Hematopoietic multipotent progenitor cell treated with erythropoietin and hydrocortisone succinate and interleukin-3 and kit ligand, for 17 days (in vitro differentiated cells): ENCODE measurements around the gene SETD7.

Source experiments
- DNase-seq: peaks from one replicate; pipeline ENCODE4 v3.0.0-alpha.2; 2015; ENCODE audit warnings: low spot score

SETD7 gene

DNA sequence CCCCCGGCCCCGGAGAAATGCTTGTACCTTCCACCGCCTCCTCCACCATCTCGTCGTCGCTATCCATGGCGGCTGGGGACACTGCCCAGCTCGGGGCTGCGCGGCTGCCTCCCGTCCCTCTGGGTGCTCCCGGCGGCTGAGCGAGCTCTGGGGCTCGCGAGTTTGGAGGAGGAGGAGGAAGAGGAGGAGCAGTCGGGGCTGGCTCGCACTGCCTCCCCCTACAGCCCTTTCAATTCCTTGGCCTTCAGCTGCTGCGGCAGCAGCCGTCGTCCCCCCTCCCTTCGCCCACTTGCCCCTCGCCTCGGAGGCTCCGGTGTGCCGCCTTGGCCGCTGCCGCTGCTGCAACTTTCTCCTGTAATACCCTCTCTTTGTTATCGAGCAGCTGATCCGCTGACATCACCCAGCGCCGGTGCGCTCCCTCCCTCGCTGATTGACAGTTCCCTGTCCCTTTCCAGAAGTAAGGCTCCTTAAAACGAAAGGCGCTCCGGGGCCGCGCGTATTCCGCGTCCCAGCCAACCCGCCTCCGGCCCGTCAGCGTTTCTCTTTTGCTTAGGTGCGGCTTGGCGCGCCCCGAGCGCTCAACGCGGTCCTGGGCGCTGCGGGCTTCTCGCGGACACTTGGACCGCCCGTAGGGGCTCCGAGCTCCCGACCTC is at the start of gene SETD7:
Gene SETD7, minus strand, starts transcription at position 149 of the 653 bp plus-strand sequence. Its CDS starts 82 bp downstream, at position 67.
- DNase-seq, result no peak

DNA sequence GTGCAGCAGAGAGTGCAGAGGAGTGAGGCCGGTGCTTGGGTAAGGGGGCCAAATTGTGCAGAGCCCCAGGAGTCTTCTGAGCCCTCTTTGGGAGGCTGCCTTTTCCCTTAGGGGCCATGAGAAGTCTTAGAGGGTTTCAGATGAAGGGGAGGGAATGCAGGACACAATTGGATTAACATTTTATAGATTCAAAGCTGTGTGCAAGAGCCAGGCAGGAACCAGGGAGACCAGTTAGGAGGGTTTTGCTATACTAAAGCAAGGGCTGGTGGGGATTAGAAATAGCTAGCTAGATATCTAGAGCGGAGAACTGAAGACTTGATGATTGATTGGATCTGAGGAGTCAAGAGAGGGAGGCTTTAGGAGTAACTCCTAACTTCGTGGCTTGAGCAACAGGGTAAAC is 49.5 kb upstream of the SETD7 start:
- no peak for DNase-seq

GRCh38 chr4:139603576-139604410 is 47.8 kb upstream of the SETD7 start:
- peak; percentile 30 for DNase-seq

GRCh38 chr4:139602776-139603360 is 46.8 kb upstream of the SETD7 start:
- no peak for DNase-seq

- DNase-seq, result no peak
These were observed 44.6 kb upstream of the SETD7 start for GRCh38 chr4:139600662-139601061.

DNA sequence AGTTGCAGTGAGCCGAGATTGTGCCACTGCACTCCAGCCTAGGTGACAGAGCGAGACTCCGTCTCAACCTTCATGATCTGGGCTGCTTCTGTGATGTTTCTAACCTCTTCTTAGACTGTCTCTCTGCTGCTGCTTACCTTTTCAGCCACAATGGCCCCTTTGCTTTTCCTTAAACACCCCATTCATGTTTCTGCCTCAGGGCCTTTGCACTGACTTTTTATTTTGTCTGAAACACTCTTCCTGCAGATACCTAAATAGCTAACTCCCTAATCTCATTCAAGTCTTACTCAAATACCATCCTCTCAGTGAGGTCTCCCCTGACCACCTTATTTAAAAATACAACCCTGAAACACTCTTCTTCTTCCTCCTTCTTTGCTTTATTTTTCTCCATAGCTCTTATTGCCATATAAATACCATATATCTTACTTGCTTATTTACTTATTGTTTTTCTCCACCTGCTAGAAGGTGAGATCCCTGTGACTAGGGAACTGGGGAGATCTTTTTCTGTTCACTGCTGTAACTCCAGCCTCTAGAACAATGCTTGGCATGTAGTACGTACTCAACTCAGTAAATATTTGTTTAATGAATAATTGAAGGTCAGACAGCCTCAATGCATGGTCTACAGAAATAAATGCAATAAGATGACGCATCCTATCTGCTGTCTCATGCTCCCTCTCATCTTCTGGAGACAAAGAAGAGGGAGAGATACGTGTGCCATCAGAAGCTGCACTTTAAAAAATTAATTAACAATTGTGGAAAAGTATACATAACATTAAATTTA is 43.8 kb upstream of the SETD7 start:
- no peak for DNase-seq

DNA sequence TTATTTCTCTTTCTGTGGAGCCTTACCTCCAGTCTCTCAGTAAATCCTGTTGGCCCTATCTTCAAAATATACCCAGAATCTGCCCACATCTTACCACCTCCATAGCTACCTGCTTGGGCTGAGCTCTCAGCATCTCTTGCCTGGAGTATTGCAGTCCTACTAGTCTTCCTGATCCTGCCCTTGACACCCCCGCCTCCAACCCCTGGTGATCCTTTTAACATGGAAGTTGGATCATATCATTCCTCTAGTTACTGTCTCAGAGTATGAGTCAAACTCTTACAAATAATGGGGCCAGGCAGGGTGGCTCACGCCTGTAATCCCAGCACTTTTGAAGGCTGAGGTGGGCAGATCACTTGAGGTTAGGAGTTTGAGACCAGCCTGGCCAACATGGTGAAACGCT is 43.1 kb upstream of the SETD7 start:
- no peak for DNase-seq

DNA sequence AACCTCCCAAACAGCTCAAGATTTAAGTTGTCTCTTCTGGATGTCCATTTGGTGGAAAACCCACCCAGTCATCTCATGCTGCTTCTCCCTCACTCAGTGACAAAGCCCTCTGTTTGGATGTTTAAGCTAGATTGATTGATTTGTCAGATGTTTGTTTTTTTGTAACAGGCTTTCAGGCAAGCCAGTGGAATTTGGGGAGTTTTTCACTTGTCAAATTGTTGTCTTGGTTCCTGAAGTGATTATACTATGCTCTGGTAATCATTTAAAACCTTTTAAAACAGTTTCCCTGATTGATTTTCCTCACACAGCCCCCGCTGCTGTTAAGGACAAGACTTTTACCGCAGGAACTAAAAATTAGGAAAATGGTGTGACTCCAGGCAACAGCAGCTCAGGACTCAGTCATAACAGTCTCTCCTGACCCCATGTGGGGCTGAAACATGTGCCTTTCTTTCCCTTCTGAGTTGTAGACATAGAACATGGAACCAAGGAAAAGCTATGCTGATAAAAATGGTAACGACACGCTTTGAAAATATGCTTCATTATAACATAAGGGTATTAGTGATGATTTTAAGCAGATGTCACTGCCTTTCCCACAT is 40.8 kb upstream of the SETD7 start:
- no peak for DNase-seq

DNA sequence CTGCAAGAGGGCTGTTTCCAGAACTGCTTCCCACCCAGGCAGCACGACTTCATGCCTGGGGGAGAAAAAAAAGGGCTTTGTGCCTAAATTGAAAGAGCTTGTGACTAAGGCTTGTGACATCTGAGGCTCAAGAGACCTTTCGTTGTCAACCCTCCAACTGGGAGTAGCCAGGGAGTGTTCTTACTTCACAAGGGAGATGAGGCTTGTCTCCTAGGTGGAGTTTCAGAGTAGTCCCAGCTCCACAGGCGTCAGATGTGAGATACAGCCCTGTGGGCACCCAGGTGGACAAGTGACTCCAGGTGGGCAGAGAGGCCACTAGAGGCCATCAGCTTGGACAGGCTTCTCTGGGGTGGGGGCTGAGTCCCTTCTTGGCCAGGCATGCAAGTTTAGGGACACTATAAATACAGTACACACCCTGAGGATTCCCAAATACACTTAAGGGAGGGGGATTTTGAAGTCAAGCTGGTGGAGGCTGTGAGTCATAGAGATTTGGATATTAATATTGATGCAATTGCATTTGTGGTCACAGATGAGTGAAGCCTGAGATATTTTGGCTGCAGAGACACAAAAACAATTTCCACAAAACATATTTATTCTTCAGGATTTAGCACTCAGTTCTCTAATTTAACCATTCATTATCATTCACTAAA is 40.1 kb upstream of the SETD7 start:
- DNase-seq, result no peak

DNA sequence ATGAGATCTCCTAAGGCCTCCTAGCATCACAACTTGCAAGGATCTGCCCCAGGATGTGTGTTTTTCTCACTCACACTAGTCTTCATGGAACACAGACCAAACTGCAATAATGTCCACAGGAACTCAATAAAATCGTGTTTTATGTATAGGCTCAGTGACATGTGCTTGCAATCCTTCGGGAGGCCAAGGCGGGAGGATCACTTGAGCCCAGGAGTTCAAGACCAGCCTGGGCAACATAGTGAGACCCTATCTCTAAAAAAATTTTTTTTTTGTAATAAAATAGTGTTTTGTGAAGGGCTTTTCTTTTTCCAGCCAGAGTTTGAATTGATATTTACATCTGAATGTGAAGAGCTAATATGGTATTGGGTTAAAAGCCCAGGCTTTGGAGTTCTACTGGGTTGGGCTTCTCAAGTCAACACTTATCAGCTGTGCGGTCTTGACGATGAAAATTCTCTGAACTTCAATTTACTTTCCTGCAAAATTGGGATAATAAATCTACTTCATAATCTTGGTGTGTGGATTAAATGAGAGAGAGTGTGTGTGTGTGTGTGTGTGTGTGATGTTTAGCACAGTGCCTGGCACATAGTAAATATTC is 38.7 kb upstream of the SETD7 start:
- no peak for DNase-seq

DNA sequence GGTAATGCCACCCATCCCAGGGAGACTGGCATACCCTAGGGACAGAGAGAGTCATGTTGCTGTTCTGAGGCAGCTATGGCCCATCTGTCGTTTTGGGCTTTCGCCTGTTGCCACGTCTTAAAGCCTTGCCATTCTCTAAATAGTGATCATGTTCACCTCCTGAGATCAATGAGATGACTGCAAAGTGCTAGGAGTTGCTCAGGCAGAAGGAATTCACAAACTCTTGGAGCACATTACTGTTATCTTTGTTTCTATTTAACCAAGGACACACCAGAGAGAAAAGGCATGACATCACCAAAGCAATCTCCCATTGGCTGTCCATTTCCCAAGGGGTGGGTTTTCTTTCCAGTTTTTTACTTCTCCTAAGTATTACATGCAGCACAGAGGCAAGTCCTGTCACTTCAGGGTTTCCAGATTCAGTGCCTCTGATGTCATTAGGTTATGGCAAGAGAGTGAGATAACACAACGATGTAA is 37.1 kb upstream of the SETD7 start:
- DNase-seq, result no peak

DNA sequence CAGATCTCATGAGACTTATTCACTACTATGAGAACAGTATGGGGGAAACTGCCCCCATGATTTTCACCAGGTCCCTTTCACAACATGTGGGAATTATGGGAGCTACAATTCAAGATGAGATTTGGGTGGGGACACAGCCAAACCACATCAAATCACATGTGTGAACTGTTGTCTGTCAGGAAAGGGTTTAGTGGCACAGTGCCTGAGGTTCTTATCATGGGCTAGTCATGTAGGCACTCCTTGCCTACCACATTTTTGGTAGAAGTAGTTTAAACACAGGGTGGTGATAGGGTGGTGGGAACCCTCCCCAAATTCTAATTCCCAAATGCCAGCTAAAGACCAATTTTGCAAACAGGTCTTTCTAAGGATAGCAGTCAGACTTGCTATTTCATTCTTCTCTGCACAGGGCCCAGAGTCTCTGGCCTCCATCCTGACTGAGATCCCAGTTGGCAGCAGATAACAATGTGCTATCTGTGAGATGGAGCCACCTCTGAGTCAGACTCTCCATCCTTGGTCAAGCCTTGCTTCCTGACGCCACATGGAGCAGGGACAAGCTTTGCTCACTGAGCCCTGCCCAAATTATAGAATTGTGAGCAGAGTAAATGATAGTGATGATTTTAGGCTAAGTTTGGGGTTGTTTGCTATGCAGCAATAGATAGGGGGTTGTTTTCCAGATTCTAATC is 33.5 kb upstream of the SETD7 start:
- no peak for DNase-seq

DNA sequence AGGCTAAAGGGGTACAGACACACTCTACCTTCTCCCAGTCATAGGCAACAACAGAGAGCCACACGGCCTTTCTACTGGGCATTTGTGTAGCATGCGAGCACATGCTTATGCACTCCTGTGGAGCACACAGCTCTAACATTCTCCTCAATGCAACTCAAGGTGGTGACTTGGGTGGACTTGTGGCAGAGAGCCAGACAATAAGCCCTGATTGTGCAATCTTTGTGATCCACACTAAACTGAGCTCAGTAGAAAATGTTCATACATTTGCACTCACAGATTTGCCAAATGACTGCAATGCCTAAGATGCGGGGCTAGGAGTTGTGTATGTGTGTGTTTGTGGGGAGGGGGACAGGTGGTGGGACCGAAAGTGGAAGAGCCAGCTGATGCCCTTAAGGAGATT is 31.4 kb upstream of the SETD7 start:
- DNase-seq, result no peak

DNA sequence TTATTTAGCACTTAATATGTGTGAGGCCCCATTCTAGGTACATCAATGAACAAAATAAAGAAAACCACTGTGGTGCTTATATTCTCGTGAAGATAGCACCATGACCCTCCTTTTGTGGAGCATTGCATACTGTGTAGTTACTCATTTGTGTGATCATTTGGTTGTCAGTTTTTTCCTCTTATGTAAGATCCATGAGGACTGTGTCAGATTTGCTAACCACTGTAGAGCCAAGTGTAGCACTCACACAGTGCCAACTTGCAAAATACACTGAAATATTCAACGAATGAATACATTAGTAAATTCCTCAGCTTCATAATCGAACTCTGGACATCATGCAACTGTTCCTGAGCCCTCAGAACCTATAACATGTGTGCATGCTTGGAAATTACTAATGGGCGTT is 29.5 kb upstream of the SETD7 start:
- DNase-seq, result no peak

GRCh38 chr4:139584784-139585183 is 28.8 kb upstream of the SETD7 start:
- no peak for DNase-seq

DNA sequence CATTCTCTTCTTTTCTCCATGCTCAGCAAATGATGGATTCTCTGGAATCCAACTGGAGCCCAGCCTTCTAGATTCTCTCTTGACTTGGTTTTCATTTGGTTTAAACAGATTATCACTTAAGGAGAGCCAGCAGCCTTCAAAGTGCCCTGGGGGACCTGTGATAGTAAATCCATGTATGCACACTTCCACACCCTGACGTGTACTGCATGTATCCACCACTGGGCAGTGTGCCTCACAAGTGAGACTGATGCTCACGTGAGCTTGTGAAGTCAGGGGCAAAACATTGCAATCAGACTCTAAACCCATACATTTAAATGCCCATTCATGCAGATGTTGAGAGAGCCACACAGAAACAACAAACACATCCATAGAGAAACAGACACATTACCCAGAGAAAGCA is 28.0 kb upstream of the SETD7 start:
- no peak for DNase-seq

DNA sequence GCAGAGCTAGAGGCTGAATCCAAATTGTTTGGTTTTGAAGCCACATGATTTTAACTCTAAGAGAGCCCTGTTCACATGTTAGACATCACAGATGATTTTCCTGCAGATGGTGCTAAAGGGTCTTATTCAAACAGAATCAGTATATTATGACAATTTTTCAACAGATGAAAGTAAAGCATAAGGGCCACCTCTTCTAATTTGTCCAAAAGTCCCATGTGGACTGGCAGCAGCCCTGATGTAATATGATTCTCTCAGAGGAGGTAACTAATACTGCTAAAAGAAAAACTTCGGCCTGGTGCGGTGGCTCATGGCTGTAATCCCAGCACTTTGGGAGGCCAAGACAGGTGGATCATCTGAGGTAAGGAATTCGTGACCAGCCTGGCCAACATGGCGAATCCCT is 26.0 kb upstream of the SETD7 start:
- DNase-seq, result no peak

- DNase-seq, result no peak
These were observed 25.1 kb upstream of the SETD7 start for GRCh38 chr4:139581096-139581495.

- DNase-seq, result no peak
These were observed 20.2 kb upstream of the SETD7 start for GRCh38 chr4:139576219-139576618.

DNA sequence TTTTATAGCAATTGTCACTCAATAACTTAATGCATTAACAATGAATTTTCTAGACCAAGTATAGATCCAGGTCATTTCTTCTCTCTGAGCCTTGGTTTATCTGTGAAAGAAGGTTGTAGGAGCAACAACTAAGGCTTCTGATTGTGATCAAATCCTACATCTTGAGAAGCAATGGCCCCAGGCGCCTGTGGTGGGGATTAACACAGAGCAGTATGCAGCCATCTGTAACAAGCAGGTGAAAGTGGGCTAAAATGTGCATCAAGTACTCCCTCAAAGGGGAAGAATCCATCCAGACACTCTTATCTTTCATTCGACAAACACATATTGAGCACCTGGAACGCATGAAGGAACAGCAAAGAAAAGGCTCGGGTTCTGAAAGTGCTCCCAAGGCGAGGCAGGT is 19.1 kb upstream of the SETD7 start:
- DNase-seq, result no peak
